Endothelial cell of umbilical vein (primary cell): ENCODE measurements around the gene TMEM43. TPM values are rescaled to one million over a fixed set of nuclear protein-coding genes. Genes with fewer than 3 reads are reported as not detected.

ENCODE experiments used
- BruUV-seq: library from RNA; stranded (reverse); fragments of 400-500 nt; replicated peaks from 2 replicates; lab custom pipeline; 2021; lab: Mats Ljungman, UMichigan
- CTCF ChIA-PET: fragments of 300-600, 350-600 bp; sonication (Branson Sonifier 250); formaldehyde crosslinking; loops from one replicate; lab custom pipeline; 2021; ENCODE audit warnings: antibody characterized with exemption, inconsistent platforms; lab: Charles Lee
- POLR2A ChIA-PET: fragments of 300-600, 350-600 bp; sonication (Branson Sonifier 250); formaldehyde crosslinking; loops from one replicate; lab custom pipeline; 2021; ENCODE audit warnings: antibody characterized with exemption, inconsistent platforms; lab: Charles Lee
- DNase-seq: peaks from one replicate; pipeline ENCODE4 v3.0.0-alpha.2; 2011; ENCODE audit warnings: low read depth, low spot score
- FAIRE-seq: peaks from 2 replicates; lab custom pipeline; 2011; peaks lifted over from hg19 to GRCh38; lab: Jason Lieb, UNC
- H2AFZ ChIP-seq: 2 replicates; pipeline ENCODE4 v1.6.0; 2012; ENCODE audit warnings: low read depth, low read length, control low read depth, inconsistent platforms
- H3K27ac ChIP-seq: 2 replicates; pipeline ENCODE4 v1.5.1; 2011; ENCODE audit warnings: low read depth, mild to moderate bottlenecking, control low read depth, low read length, moderate library complexity; ENCODE audit not compliant: insufficient read depth
- H3K27me3 ChIP-seq, 2 experiments: 2 replicates each; pipeline versions ENCODE4 v1.6.0 to v1.6.1; 2011; ENCODE audit warnings: low read length in 2 of 2, mixed read lengths in 1 of 2; ENCODE audit not compliant: control insufficient read depth in 2 of 2, insufficient read depth in 2 of 2
- H3K36me3 ChIP-seq, 2 experiments: 2 replicates in 1 of 2; 3 replicates in 1 of 2; pipeline ENCODE4 v1.5.1; 2011; ENCODE audit warnings: low read length in 2 of 2, mild to moderate bottlenecking in 1 of 2, moderate library complexity in 1 of 2; ENCODE audit not compliant: control insufficient read depth in 2 of 2, insufficient read depth in 2 of 2; ENCODE audit errors: extremely low read depth in 1 of 2
- H3K4me1 ChIP-seq: 3 replicates; pipeline ENCODE4 v1.5.1; 2011; ENCODE audit warnings: mild to moderate bottlenecking, low read length; ENCODE audit not compliant: control insufficient read depth, insufficient read depth; ENCODE audit errors: extremely low read depth
- H3K4me2 ChIP-seq: 2 replicates; pipeline ENCODE4 v1.6.1; 2011; ENCODE audit warnings: low read length, control low read depth, mixed read lengths; ENCODE audit not compliant: insufficient read depth
- H3K4me3 ChIP-seq, 3 experiments: fragments of 200-600 bp in 1 of 3; sonication (generic), shearing (Covaris generic) in 1 of 3; replicated peaks in 1 of 3; 2 replicates each; pipeline ENCODE4 v1.5.1; 2011 to 2016; ENCODE audit warnings: control low read depth in 3 of 3, low read length in 3 of 3, mild to moderate bottlenecking in 2 of 3, inconsistent platforms in 1 of 3, low read depth in 1 of 3, moderate library complexity in 1 of 3; ENCODE audit not compliant: insufficient read depth in 1 of 3
- H3K79me2 ChIP-seq: 2 replicates; pipeline ENCODE4 v1.6.0; 2012; ENCODE audit warnings: low read length, inconsistent platforms; ENCODE audit not compliant: control insufficient read depth, insufficient read depth
- H3K9ac ChIP-seq: replicated peaks from 2 replicates; pipeline ENCODE3; 2011; ENCODE audit warnings: low read length, control low read depth; ENCODE audit not compliant: insufficient read depth; ENCODE audit errors: extremely low read depth
- H3K9me1 ChIP-seq: replicated peaks from 3 replicates; pipeline ENCODE4 v1.6.0; 2011; ENCODE audit warnings: mild to moderate bottlenecking, low read length; ENCODE audit not compliant: control insufficient read depth, insufficient read depth; ENCODE audit errors: extremely low read depth
- H3K9me3 ChIP-seq: replicated peaks from 2 replicates; pipeline ENCODE4 v1.5.1; 2012; ENCODE audit warnings: low read length, inconsistent platforms; ENCODE audit not compliant: control insufficient read depth, insufficient read depth
- H4K20me1 ChIP-seq: replicated peaks from 2 replicates; pipeline ENCODE3; 2011; ENCODE audit warnings: mild to moderate bottlenecking, low read length; ENCODE audit not compliant: control insufficient read depth, insufficient read depth; ENCODE audit errors: extremely low read depth
- CTCF ChIP-seq, 2 donors: IDR thresholded peaks; 1 replicate in 1 of 2; 2 replicates in 1 of 2; pipeline ENCODE4 v1.5.1; 2011; ENCODE audit warnings: low read length in 2 of 2, mild to moderate bottlenecking in 2 of 2, moderate library complexity in 2 of 2, control low read depth in 1 of 2, inconsistent platforms in 1 of 2, low read depth in 1 of 2; ENCODE audit not compliant: insufficient read depth in 1 of 2; ENCODE audit errors: extremely low read depth in 1 of 2
- EZH2 ChIP-seq: IDR thresholded peaks from 2 replicates; pipeline ENCODE4 v1.6.1; 2012; ENCODE audit warnings: borderline replicate concordance, low read depth, mild to moderate bottlenecking, moderate library complexity, low read length, inconsistent platforms; ENCODE audit not compliant: severe bottlenecking
- FOS ChIP-seq: IDR thresholded peaks from 2 replicates; pipeline ENCODE4 v1.6.1; 2011; ENCODE audit warnings: mild to moderate bottlenecking, low read length, moderate library complexity, borderline replicate concordance; ENCODE audit not compliant: insufficient read depth
- GATA2 ChIP-seq: IDR thresholded peaks from 2 replicates; pipeline ENCODE4 v1.7.0; 2011; ENCODE audit warnings: low read depth, mild to moderate bottlenecking, moderate library complexity, mixed read lengths, low read length; ENCODE audit not compliant: insufficient read length, insufficient read depth
- JUN ChIP-seq: IDR thresholded peaks from 2 replicates; pipeline ENCODE4 v1.6.1; 2011; ENCODE audit warnings: borderline replicate concordance, low read depth; ENCODE audit not compliant: insufficient read length, insufficient read depth
- MYC ChIP-seq: IDR thresholded peaks from one replicate; pipeline ENCODE4 v1.6.1; 2011; ENCODE audit warnings: mild to moderate bottlenecking, low read depth, low read length
- POLR2A ChIP-seq: IDR thresholded peaks from 2 replicates; pipeline ENCODE4 v1.6.1; 2012; ENCODE audit warnings: low read depth, mild to moderate bottlenecking, control low read depth, low read length
- POLR2AphosphoS5 ChIP-seq: IDR thresholded peaks from 2 replicates; pipeline ENCODE4 v1.6.1; 2012; ENCODE audit warnings: low read depth, mild to moderate bottlenecking, control low read depth, low read length, moderate library complexity; ENCODE audit not compliant: insufficient read depth
- dilution Hi-C: fragments of 300-500 bp; cut with MboI; formaldehyde crosslinking; loops from one replicate; pipeline ENCODE4 v1.15.0; 2019; ENCODE audit warnings: low sequenced_read_pairs; ENCODE audit not compliant: extremely low pct_ligation_motif_present
- intact Hi-C: fragments of 100-400 bp; cut with micrococcal nuclease; formaldehyde crosslinking; loops from one replicate; pipeline ENCODE4 v1.10.0; 2022
- polyA plus RNA-seq, 4 experiments: library from polyadenylated mRNA; depleted of rRNA in 3 of 4; stranded (reverse) in 3 of 4; unstranded in 1 of 4; fragments of >200 nt; gene quantifications; 2 replicates each; pipeline versions ENCODE4 v1.2.1 to v1.2.3, GENCODE V29; 2011 to 2012; ENCODE audit warnings: missing spikeins in 1 of 4
- total RNA-seq: library from RNA; stranded (reverse); gene quantifications from 2 replicates; pipeline ENCODE4 v1.2.3, GENCODE V29; 2021

The TMEM43 gene
- total and polyA plus RNA-seq, 2 donors (not counting 3 experiments of a cell fraction or from before 2014, with no cell fraction given) = 80.6 to 119 TPM

GRCh38 chr3:14151471-14152083 lies 26.7 kb downstream of the TMEM43 start:
- H3K9me1 ChIP-seq = no peaks in the 10 kb centered on the region
- no peak overlapping the region for H3K27ac ChIP-seq
- no peaks in the 10 kb centered on the region for H4K20me1 ChIP-seq
- H3K27me3 ChIP-seq = no peaks in the 10 kb centered on the region
- intact Hi-C loops (no loop called here), dilution Hi-C loops (no loop called here)
- no peak overlapping the region for H3K4me2 ChIP-seq
- CTCF ChIA-PET = interaction anchor here (1.2 to 1.5 kb wide), 2 partner anchors 24 to 27 kb away, joined by 3 to 4 read pairs; partner anchors contain the start of genes CHCHD4 and TMEM43
- no peak overlapping the region for H2AFZ ChIP-seq
- H3K4me1 ChIP-seq = peaks cover 2% of the 10 kb centered on the region
- TF ChIP-seq EZH2 (no peak), CTCF (IDR thresholded peaks at IDR 0.05; ENCODE audit: extremely low read depth in 1 of 2, insufficient read depth in 1 of 2, low read depth in 1 of 2, low read length in 2 of 2) (no peak), FOS (no peak), POLR2A (no peak), MYC (no peak), GATA2 (no peak), POLR2AphosphoS5 (no peak), JUN (no peak)
- H3K79me2 ChIP-seq = no peaks in the 10 kb centered on the region
- H3K9me3 ChIP-seq = no peaks in the 10 kb centered on the region
- H3K9ac ChIP-seq = no peak overlapping the region
- FAIRE-seq (no peak), DNase-seq (no peak)
- POLR2A ChIA-PET = no interaction called here
- peaks cover 4 to 18% of the 10 kb centered on the region in 2 experiments for H3K36me3 ChIP-seq
- no TSS peak for BruUV-seq
- no peak overlapping the region for H3K4me3 ChIP-seq
